ENCODE results near the gene KCNK10.

The KCNK10 gene

DNA sequence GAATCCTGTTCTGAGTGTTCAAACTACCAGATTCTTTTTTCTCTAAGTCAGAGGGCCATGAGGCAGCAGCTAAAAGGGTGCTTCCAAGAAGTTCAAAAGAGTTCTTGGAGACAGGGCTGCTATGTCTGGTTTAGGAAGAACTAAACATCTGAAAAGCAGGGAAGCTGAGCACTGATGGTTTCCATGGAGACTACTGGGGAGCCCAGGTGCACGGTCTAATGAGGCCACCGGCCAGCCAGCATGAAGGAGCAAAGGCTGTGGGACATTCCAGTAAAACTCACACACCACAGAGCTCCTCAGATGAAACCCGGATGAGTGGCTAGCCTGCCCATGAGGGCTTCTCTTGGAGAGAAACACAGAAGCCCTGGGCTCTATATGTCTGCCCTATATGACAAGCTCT lies 97.3 kb downstream of the KCNK10 start:
- DNase-seq = no peak

DNA sequence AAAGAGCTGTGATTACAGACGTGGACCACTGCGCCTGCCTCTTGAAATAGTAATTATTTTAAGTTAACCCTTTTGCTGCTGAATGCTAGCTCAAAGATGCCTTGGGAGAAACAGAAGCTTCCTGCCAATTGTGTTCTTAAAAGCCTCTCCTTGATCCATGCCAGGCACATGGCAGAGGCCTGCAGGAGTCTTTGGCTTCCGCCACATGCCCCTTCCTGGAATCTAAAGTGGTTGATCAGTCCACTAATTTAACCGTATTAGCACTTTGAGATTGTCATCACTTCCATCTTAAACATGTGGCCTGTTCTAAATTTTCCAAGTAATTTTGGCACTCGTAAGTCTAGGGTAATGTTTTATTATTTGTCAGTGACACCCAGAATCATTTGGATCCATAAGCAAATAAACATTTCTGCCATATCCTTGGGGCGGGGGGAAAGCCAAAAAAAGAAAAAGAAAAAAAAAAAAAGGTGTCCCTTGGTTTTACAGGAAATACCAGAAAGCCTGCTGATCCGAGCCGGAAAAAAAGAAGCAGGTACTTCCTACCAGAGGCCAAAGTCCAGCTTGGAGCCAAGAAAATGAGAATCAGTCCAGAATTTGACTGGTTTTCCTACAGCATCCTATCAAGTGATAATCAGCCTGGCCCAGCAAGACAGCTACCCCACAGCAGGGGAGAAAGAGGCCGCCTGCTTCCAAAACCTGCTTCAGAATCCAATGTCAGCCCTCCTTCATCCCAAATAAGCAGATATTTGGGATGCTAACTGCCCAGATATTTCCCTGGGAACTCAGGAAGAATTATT lies 104.8 kb downstream of the KCNK10 start:
- DNase-seq = no peak

DNA sequence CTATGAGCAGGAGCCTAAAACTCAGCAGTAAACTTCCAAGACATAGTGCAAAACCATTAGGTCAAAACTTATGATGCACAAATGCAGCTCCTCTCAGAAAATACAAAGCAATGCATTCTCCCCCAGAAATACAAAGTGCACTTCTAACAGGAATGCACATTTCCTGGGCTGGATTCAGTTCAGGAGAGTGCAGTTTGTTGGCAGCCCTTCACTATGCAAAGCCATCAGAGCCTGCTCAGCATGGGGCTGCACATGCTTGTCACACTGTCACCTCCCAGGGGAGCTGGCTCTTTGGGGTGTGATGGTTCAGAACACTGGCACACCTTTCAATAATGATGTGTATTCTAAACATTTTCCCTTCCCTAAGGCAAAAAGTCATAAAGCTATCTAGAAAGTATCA lies 110.4 kb downstream of the KCNK10 start:
- no peak for DNase-seq

DNA sequence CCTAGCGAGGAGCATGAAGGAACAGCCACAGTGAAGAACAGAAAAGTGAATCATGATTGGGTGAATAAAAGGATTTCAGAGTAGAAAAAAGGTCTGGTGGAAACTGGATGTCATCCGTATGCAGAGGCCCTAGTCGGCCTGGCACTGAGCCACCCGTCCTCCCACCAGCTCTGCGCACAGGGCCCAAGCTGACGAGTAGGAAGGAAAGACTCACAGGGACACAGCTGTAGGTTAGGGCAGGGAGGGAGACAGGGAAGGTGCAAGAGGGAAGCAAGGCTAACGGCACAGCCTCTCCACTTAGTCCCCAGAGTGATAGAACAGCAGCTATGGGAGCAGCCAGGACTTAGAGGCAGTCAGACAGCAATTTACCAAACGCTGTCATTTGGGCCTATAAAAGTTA lies 112.6 kb downstream of the KCNK10 start:
- DNase-seq = no peak

DNA sequence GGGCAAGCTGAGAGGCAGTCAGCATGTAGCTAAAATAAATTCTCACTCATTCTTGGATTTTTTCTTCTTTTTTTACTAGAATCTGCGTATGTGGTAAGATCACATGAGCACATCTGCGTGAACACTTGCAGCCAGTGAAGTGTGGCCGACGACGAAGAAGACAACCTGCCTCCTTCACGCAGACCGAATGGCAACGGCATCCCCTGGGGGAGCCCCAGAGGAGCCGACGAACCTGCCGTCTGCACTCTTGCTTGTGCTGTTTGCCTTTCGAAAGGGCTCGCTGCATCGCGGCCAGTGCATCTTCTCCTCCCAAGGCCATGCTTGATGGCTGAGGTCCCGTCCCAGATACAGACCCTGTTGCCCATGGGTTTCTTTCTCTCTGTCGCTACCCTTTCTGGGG lies 113.8 kb downstream of the KCNK10 start:
- DNase-seq = no peak

DNA sequence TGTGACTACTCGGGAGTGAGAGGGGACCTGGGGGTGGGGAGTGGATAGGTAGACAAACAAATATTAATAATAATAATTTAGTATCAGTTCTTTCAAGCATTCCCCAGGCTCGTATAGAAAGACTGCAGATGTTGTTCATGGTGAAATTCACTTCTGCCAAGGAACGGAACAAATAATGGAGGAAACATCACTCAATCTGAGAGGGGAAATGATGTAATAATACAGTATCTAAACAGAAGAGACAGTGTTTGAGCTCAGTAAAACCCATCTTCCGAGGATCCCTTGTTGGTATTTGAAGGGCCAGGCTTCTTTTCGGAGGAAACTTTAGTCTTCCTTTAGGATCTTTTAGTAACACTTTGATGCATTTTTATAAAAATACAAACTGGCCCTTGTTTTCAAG lies 114.2 kb downstream of the KCNK10 start:
- no peak for DNase-seq

DNA sequence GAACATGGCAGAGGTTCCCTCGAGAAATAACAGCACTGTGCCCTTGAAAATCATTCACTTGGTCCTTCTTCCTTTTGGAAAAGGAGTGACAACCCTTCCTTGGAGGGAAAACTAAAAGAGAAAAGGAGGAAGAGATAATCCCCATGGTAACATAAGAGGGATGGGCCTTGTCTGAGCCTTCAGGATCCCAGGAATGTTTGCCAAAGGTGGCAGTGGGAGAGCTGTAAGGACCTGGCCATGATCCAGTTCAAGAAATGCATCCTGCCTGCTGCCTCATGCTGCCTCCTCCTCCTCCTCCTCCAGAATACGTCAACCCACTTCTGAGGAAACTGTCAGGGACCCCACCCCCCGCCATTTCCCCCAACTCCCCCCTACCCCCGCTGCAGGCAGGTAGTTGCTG lies 118.8 kb downstream of the KCNK10 start:
- no peak for DNase-seq

DNA sequence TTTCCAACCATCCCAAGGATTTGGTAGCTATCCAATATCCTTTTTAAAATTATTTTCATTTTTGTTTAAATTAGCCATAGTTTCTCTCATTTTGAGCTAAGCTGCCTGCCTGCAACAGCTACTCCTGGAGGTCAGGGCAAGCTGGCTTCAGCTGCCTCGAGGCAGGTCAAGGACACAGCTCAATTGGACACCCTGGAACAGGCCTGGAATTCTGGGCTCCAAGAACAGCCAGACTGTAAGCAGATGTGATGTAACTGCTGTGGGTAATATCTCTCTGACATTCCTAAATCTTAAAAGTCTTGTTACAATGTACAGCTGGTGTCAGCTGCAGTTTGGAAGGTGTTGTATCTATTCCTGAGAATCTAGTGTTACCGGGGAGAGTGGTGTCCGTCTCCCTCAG lies 119.8 kb downstream of the KCNK10 start:
- no peak for DNase-seq

DNA sequence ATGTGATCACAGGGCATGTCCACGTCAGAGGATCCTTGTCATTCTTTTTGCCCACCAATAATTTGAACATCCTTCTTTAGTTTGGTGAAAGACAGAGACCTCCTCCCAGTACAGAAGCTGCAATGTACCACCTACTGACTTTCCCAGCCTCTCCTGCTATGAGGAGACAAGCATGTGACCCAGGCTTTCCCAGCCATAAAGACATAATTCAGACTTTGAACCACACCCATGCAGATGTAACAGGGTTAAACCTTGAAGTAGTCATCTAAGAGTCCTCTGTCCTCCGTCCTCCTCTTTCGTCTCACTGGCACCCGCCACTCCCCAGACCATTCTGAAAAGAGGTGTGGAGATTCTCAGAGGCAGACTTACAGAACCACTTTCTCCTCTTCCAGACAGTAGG lies 120.8 kb downstream of the KCNK10 start:
- no peak for DNase-seq

DNA sequence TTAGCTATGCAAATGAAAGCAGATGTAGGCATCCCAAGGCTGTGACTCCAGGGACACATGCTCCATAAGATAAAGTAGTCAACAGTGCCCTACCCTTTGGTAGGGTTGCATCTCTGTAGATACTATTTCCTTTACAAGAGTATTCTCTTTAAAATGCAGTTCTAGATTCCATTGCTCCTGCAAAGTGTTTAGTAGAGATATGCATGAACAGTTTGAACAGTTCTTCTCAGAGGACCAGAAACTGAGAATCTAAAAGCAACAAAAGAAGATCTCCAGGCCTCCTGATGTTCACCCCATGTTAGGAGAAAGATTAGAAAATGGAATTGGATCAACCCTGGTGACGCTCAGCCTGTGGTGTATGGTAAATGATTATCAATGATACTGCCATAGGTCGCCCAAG lies 121.2 kb downstream of the KCNK10 start:
- DNase-seq = no peak

DNA sequence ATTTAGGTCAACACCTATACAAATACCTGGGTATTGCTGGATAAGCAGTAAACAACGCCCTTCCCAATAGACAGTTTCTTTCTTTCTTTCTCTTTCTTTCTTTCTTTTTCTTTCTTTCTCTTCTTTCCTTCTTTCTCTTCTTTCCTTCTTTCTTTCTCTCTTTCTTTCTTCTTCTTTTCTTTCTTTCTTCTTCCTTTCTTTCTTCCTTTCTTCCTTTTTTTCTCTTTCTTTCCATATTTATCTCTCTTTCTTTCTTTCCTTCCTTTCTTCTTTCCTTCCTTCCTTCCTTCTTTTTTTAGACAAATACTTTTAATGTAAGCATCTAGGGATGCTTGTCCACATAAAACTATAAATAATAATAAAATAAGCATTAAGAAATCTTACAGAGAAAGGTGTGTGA lies 123.2 kb downstream of the KCNK10 start:
- DNase-seq = no peak

DNA sequence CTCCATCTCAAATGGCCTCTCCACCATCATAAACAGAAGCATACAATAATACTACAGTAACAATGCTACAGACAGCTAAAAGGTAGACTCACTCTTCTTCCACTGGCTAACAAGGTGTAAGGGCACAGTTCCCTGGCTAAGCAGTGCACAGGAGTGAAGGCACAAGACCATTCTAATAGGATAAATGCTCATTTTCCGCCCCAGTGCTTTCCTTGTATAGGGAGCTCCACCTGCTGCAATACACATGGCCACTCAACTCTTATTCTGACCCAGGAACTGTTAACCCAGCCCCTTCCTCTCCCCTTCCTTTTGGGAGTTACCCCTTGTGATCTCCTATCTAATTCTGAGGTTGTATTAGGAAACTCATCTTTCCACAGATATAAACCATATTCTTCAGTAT lies 124.6 kb downstream of the KCNK10 start:
- DNase-seq = no peak

DNA sequence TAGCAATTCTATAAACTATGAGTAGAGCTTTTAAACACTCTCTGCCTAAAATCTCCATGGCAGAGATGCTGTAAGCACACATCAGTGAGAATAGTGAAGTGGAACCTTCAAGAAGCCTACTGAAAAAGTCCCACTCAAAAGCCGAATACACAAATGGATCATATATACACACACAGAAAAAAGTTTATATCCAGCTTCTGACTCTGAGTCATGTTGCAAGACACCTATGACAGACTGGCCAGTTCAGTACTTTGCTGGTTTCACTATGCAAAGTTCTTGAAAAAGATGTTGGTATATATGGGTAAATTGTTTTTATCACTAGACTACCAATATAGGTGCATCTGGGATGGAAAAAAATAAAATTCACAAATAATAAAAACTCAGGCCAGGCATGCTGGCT lies 126.1 kb downstream of the KCNK10 start:
- DNase-seq = no peak

DNA sequence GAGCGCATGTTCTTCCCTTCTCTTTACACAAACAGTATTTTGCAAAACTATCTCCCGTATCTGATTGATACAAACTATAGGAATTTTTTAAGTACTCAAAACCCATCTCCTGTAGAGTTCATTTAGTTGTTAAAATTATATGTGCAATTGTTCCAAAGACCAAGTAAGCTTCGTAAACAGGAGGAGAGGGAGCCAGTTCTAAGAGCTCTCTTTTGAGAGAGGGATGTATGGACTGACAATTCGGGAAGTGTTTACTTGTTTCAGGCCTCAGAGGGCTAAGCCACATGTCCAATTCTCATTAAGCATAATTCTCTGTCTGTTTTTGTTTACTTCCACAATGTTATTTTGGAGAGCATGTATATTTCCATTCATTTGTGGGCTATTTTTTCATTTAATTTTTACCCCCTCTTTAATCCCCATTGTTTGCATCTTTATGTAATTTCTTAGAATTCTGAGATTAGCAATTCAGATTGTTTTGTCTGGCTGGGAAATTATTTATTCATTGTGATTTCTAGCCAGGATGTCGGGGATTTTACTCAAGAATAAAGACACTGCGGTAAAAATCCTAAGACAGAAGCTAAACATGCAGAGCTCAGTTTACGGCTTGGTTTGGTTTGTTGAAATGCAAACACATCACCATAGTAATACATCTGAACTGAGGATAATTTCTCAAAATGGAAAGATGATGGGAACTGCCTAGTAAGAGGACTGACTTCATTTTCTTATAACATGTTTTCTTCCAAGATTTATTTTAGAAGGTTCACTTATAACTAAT lies 126.8 kb downstream of the KCNK10 start:
- no peak for DNase-seq

DNA sequence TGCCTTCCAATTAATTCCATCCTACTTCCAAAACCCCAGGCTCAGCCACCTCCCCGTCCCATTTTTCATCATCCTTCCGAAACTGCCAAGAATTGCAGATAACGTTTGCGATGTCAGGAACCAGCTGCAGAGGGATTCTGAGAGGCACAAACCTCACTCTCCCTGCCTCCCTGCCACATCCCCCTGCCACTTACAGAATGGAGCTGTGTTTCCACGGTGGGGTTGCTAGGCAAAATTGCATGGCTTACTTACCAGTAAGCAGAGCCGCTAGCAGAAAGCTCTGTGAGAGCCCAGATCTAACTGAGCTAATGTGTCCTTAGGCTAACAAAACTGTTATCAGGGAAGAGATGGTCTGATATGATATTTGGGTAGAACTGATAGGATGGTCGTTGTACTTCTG lies 127.4 kb downstream of the KCNK10 start:
- DNase-seq = no peak

DNA sequence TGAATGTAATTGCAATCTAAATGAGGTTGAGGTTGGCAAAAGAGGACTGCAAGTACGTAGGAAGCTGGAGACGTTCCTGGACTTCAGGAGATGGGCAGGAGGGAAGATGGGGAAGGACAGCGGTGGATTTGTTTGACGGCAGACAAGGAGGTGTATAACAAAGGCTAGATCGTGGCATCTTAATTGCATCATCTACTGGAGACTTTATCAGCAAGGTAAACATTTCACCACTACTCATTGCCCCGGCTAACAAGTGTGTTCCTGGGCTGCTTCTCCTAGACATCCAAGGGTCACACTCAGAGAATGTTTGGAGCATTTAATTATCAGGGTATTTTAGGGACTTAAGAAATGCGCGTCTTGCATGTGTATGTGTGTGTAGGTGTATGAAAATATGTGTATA lies 128.5 kb downstream of the KCNK10 start:
- no peak for DNase-seq

DNA sequence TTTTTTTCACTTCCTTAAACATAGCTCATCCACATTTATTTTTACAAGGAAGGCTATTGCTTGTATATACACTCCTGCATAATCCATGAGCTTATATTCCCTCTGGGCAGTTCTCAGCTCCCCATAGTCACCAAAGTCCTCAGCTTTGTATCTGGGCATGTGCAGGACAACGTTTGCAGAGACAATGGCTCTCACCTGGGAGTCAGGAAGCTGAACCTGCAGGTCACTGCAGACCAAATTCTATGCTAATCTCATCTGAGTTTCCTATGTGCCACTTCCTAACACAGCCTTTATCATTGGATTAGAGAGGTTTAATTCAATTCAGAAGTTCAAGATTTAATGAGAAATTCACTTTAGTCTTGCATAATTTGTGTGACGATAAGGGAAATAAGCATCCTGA lies 131.5 kb downstream of the KCNK10 start:
- DNase-seq = no peak

DNA sequence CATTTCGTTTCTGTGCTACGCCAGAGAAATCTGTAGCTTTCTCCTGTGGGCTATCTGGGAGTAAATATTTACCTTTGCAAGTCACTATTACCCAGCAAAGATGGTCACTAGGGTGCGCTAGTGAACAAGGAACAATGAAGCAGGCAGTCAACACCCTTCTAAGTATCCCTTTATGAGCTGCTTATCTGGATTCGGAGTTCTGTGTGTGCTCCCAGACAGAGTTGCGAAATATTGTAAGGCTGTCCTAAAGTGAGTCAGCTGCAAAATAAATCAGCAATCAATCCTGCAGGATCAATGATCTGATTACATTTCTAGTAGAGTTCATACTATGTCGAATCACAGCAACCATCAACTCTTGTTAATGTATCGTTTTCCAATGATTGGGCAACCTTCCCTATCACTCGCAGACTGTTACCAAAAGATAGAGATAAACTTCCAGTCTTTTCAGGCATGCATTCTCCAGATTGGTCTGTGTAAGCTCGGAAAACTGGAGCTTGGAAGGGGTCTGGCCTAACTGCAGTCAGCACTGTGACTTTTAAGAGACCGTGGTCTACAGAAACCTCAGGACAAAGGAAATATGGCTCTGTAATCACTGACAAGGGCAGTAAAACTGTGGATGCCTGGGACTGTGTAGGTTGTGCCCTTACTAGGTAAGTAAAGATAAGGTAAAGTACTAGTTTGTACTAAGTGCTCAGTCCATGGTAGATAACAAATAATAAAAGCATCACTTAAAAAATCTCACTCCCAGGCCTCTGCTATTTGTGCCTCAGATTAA lies 133.5 kb downstream of the KCNK10 start:
- peak; percentile 59 for DNase-seq

DNA sequence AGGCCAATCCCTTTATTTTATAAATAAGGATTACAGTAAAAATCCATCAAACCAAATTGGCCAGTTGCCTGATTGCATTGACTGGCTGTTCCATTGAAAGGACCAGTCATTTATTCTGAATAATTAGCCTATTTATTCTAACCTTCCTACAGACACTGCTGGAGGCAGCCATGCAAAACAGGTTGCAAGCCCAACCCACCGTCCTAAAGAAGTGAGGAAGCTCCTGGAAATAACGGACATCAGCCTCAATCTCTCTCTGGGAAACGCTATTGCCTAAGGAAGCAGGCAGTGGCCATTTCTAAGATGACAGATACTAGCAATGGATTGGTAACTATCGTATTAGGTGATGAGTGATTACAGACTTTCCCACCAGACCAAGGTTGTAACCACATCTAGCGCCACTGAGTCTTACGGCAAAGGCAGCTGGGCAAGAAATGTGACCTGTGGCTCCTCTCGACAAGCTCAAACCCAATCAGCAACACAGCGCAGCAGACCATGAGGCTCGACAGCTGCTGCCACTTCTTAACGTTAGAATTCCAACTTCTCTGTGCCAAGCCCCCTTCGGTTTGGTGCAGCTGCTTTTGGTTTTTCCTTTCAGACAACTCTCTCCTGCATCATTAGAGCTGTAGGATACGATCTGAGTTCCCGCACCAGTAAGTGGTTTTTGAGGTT lies 134.2 kb downstream of the KCNK10 start:
- DNase-seq = no peak

DNA sequence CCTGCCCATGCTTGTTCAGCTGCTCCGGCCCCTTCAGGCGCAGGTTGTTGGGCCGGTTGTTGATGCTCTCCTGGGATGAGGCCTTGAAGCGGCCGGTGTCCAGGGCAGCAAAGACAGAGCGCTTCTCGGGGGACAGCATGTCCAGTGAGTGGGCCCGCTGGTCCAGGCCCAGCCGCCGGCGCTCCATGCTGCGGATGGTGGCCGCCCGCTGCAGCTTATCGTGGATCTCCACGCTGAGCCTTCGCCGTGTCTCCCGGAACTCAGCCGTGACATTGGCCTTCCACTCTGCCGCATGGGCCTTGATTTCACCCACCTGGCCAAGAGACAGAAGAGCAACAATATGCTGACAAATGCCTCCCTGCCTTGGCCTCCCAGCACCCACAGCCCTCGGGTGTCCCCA lies 137.2 kb downstream of the KCNK10 start:
- no peak for DNase-seq

DNA sequence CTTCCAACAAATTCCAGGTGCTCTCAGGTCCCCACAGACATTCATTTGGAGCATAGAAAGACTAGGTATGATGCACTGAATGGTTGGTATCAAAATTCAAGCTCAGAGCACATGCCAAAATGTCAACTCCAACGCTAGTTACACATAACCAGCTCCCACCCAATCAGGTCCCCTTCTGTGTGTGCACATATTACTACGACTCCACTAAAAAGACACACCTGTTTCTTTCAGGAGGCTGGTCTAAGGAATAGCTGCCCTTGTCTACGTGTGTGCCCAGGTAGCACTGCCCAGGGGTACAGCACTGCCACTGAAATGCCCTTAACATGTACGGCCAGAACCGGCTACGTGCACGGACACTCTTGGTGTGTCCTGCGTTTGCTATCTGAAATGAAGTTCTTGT lies 138.1 kb downstream of the KCNK10 start:
- DNase-seq = no peak

DNA sequence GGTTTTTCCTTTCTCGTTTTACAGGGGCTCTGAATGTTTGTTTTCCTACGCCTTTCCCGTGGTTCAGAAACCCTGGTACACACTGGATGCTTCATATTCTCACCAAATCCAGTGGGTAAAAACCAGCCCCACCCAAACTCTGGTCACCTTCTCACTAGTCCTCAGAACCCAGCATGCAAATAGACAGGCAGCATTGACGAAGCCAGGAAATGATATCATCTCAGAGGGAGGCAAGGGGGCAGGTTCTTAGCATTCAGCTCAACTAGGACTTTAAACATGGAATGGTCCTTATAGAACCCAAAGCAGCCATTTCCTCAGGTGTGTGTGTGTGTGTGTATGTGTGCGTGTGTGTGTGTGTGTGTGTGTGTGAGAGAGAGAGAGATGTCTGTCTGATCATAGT lies 142.0 kb downstream of the KCNK10 start:
- no peak for DNase-seq

DNA sequence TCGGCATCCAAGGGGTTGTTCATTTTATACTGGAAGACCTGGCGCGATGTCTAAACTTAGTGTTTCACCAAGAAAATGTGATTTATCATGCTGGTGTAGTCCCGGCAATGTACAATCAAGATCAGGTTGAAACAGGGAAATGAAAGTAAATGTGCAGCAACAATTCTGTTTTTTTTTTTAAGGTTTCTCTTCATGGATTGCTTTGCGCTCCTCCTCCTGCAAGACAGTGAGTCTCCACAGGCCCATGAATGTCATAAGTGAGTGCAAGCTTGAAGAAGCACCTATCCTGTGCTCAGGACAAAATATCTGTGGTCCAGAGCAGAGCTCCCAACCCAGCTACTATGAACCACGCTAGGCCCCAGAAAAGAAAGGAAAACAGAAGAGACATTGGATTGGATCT lies 143.4 kb downstream of the KCNK10 start:
- no peak for DNase-seq

Measured in CD4-positive, alpha-beta T cell treated with Interleukin-4 for 4 hours (primary cell).